SW 1271 (cell line): ENCODE data around the gene CTSA.
A peak's percentile ranks its signal among the peaks of the same experiment; 100 is the strongest.
"Not testable (repeated sequence)": the region's sequence is repeated elsewhere in the genome, so short reads cannot be mapped to it uniquely, and the experiment has no call there.

ENCODE experiments used
- DNase-seq, 2 experiments: peaks; one replicate each; lab custom pipeline; 2025; lab: John Stamatoyannopoulos, UW

CTSA gene

GRCh38 chr20:45918779-45919537, 27.8 kb downstream of the CTSA start:
- DNase-seq: no peak

GRCh38 chr20:45919542-45920399, 28.6 kb downstream of the CTSA start:
- no peak for DNase-seq

- DNase-seq: no peak
Observed at GRCh38 chr20:45920462-45921336, 29.6 kb downstream of the CTSA start.

- DNase-seq: no peak
Observed at GRCh38 chr20:45921337-45922189, 30.4 kb downstream of the CTSA start.

- DNase-seq: no peak
Observed at GRCh38 chr20:45924391-45925261, 33.5 kb downstream of the CTSA start.

GRCh38 chr20:45925821-45926506, 34.8 kb downstream of the CTSA start:
- DNase-seq: no peak

GRCh38 chr20:45926731-45927070, 35.6 kb downstream of the CTSA start:
- no peak for DNase-seq

GRCh38 chr20:45927071-45927878, 36.1 kb downstream of the CTSA start:
- DNase-seq: no peak

GRCh38 chr20:45931680-45932079, 40.5 kb downstream of the CTSA start:
- DNase-seq: not testable (repeated sequence)

- DNase-seq: peak; percentile 68 to 85
Observed at GRCh38 chr20:45933266-45934045, 42.3 kb downstream of the CTSA start.

GRCh38 chr20:45934046-45934585, 43.0 kb downstream of the CTSA start:
- peak; percentile 48 to 73 for DNase-seq

- peak; percentile 78 to 96 for DNase-seq
Observed at GRCh38 chr20:45934586-45935415, 43.7 kb downstream of the CTSA start, which contains the start of gene PCIF1. PCIF1 (plus strand) TSS chr20:45934683; CDS start chr20:45939000, 4,317 bp downstream.

GRCh38 chr20:45935416-45936046, 44.4 kb downstream of the CTSA start:
- DNase-seq: no peak

- no peak for DNase-seq
Observed at GRCh38 chr20:45937765-45938164, 46.6 kb downstream of the CTSA start.

GRCh38 chr20:45938727-45939438, 47.7 kb downstream of the CTSA start:
- DNase-seq: no peak

- no peak for DNase-seq
Observed at GRCh38 chr20:45940053-45940452, 48.9 kb downstream of the CTSA start.
